ENCODE measurements around the gene NRXN3. TPM values are rescaled to one million over a fixed set of nuclear protein-coding genes. Genes with fewer than 3 reads are reported as not detected.

The NRXN3 gene
- total RNA-seq, 1 experiment from 2014 or later: 0.07 TPM

- Histone ChIP-seq H3K9me3 (no peaks in the 10 kb centered on the region), H3K4me3 (no peak overlapping the region), H3K36me3 (no peaks in the 10 kb centered on the region), H3K27me3 (no peaks in the 10 kb centered on the region)
- no peak for DNase-seq
Observed at GRCh38 chr14:79419571-79420327, 1249.6 kb downstream of the NRXN3 start.

- H3K36me3 ChIP-seq: no peaks in the 10 kb centered on the region
- no peak for DNase-seq
- no peaks in the 10 kb centered on the region for H3K9me3 ChIP-seq
- H3K4me3 ChIP-seq: no peak overlapping the region
- no peaks in the 10 kb centered on the region for H3K27me3 ChIP-seq
Observed at GRCh38 chr14:79420725-79421124, 1250.6 kb downstream of the NRXN3 start.

- no peaks in the 10 kb centered on the region for H3K36me3 ChIP-seq
- H3K9me3 ChIP-seq: no peaks in the 10 kb centered on the region
- H3K27me3 ChIP-seq: no peaks in the 10 kb centered on the region
- DNase-seq: no peak
- no peak overlapping the region for H3K4me3 ChIP-seq
Observed at GRCh38 chr14:79421811-79422210, 1251.6 kb downstream of the NRXN3 start.

- Histone ChIP-seq H3K36me3 (no peaks in the 10 kb centered on the region), H3K9me3 (no peaks in the 10 kb centered on the region), H3K27me3 (no peaks in the 10 kb centered on the region), H3K4me3 (no peak overlapping the region)
- DNase-seq: no peak
Observed at GRCh38 chr14:79424462-79424861, 1254.3 kb downstream of the NRXN3 start.

GRCh38 chr14:79426103-79426755, 1256.1 kb downstream of the NRXN3 start:
- DNase-seq: no peak
- Histone ChIP-seq H3K9me3 (no peaks in the 10 kb centered on the region), H3K4me3 (no peak overlapping the region), H3K27me3 (no peaks in the 10 kb centered on the region), H3K36me3 (no peaks in the 10 kb centered on the region)

GRCh38 chr14:79432640-79433039, 1262.5 kb downstream of the NRXN3 start:
- Histone ChIP-seq H3K9me3 (no peaks in the 10 kb centered on the region), H3K27me3 (no peaks in the 10 kb centered on the region), H3K36me3 (no peaks in the 10 kb centered on the region), H3K4me3 (no peak overlapping the region)
- DNase-seq: no peak

GRCh38 chr14:79436335-79436734, 1266.2 kb downstream of the NRXN3 start:
- Histone ChIP-seq H3K27me3 (no peaks in the 10 kb centered on the region), H3K36me3 (no peaks in the 10 kb centered on the region), H3K4me3 (no peak overlapping the region), H3K9me3 (no peaks in the 10 kb centered on the region)
- DNase-seq: no peak

GRCh38 chr14:79437951-79438350, 1267.8 kb downstream of the NRXN3 start:
- H3K36me3 ChIP-seq: no peaks in the 10 kb centered on the region
- no peaks in the 10 kb centered on the region for H3K27me3 ChIP-seq
- no peaks in the 10 kb centered on the region for H3K9me3 ChIP-seq
- no peak overlapping the region for H3K4me3 ChIP-seq
- DNase-seq: no peak

- no peak for DNase-seq
- no peak overlapping the region for H3K4me3 ChIP-seq
- H3K27me3 ChIP-seq: no peaks in the 10 kb centered on the region
- no peaks in the 10 kb centered on the region for H3K36me3 ChIP-seq
- H3K9me3 ChIP-seq: no peaks in the 10 kb centered on the region
Observed at GRCh38 chr14:79438696-79439342, 1268.6 kb downstream of the NRXN3 start.

GRCh38 chr14:79442786-79443185, 1272.6 kb downstream of the NRXN3 start:
- no peak for DNase-seq
- no peaks in the 10 kb centered on the region for H3K27me3 ChIP-seq
- no peaks in the 10 kb centered on the region for H3K9me3 ChIP-seq
- no peaks in the 10 kb centered on the region for H3K36me3 ChIP-seq
- no peak overlapping the region for H3K4me3 ChIP-seq

- no peaks in the 10 kb centered on the region for H3K36me3 ChIP-seq
- DNase-seq: no peak
- no peaks in the 10 kb centered on the region for H3K9me3 ChIP-seq
- no peaks in the 10 kb centered on the region for H3K27me3 ChIP-seq
- H3K4me3 ChIP-seq: no peak overlapping the region
Observed at GRCh38 chr14:79443602-79444001, 1273.4 kb downstream of the NRXN3 start.

GRCh38 chr14:79448960-79449359, 1278.8 kb downstream of the NRXN3 start:
- no peak for DNase-seq
- H3K4me3 ChIP-seq: no peak overlapping the region
- no peaks in the 10 kb centered on the region for H3K36me3 ChIP-seq
- H3K9me3 ChIP-seq: no peaks in the 10 kb centered on the region
- H3K27me3 ChIP-seq: no peaks in the 10 kb centered on the region

GRCh38 chr14:79451601-79452000, 1281.4 kb downstream of the NRXN3 start:
- no peak for DNase-seq
- Histone ChIP-seq H3K4me3 (no peak overlapping the region), H3K27me3 (no peaks in the 10 kb centered on the region), H3K36me3 (no peaks in the 10 kb centered on the region), H3K9me3 (no peaks in the 10 kb centered on the region)

- DNase-seq: no peak
- Histone ChIP-seq H3K27me3 (no peaks in the 10 kb centered on the region), H3K4me3 (no peak overlapping the region), H3K9me3 (no peaks in the 10 kb centered on the region), H3K36me3 (no peaks in the 10 kb centered on the region)
Observed at GRCh38 chr14:79453276-79453675, 1283.1 kb downstream of the NRXN3 start.

GRCh38 chr14:79464468-79464867, 1294.3 kb downstream of the NRXN3 start:
- DNase-seq: no peak
- Histone ChIP-seq H3K9me3 (no peaks in the 10 kb centered on the region), H3K27me3 (no peaks in the 10 kb centered on the region), H3K36me3 (no peaks in the 10 kb centered on the region), H3K4me3 (no peak overlapping the region)

- Histone ChIP-seq H3K36me3 (no peaks in the 10 kb centered on the region), H3K9me3 (no peaks in the 10 kb centered on the region), H3K4me3 (no peak overlapping the region), H3K27me3 (no peaks in the 10 kb centered on the region)
- no peak for DNase-seq
Observed at GRCh38 chr14:79465651-79466050, 1295.5 kb downstream of the NRXN3 start.

- H3K36me3 ChIP-seq: no peaks in the 10 kb centered on the region
- DNase-seq: no peak
- H3K4me3 ChIP-seq: no peak overlapping the region
- H3K27me3 ChIP-seq: no peaks in the 10 kb centered on the region
- no peaks in the 10 kb centered on the region for H3K9me3 ChIP-seq
Observed at GRCh38 chr14:79466938-79467527, 1296.9 kb downstream of the NRXN3 start.

All from MG63 (cell line).